HepG2 (cell line): Measurements from ENCODE around the gene POMT1. TPM values are rescaled to one million over a fixed set of nuclear protein-coding genes. Genes with fewer than 3 reads are reported as not detected.

Experiments used
- BRD4 ChIP-seq: sonication (generic); formaldehyde crosslinking; IDR thresholded peaks from 2 replicates; pipeline ENCODE4 v1.4.0; 2020; ENCODE audit warnings: missing genetic modification reagents
- MEIS1 ChIP-seq: sonication (generic); formaldehyde crosslinking; IDR thresholded peaks from 2 replicates; pipeline ENCODE4 v1.9.0; 2021; ENCODE audit warnings: mild to moderate bottlenecking, missing genetic modification reagents, moderate library complexity, borderline replicate concordance
- PHF20 ChIP-seq: sonication (generic); formaldehyde crosslinking; IDR thresholded peaks from 2 replicates; pipeline ENCODE4 v1.5.0; 2020; ENCODE audit warnings: mild to moderate bottlenecking, missing genetic modification reagents
- POGZ ChIP-seq: sonication (generic); formaldehyde crosslinking; IDR thresholded peaks from 2 replicates; pipeline ENCODE4 v1.4.0; 2020; ENCODE audit warnings: mild to moderate bottlenecking, missing genetic modification reagents
- SRY ChIP-seq: sonication (generic); formaldehyde crosslinking; IDR thresholded peaks from 2 replicates; pipeline ENCODE4 v1.8.0; 2022; ENCODE audit warnings: mild to moderate bottlenecking, missing genetic modification reagents
- ZFP41 ChIP-seq: sonication (generic); formaldehyde crosslinking; IDR thresholded peaks from 2 replicates; pipeline ENCODE4 v1.4.0; 2020; ENCODE audit warnings: mild to moderate bottlenecking, missing genetic modification reagents, borderline replicate concordance
- ZFY ChIP-seq: sonication (generic); formaldehyde crosslinking; IDR thresholded peaks from 2 replicates; pipeline ENCODE4 v1.4.0; 2020; ENCODE audit warnings: missing genetic modification reagents
- ZNF484 ChIP-seq: sonication (generic); formaldehyde crosslinking; IDR thresholded peaks from 2 replicates; pipeline ENCODE4 v1.5.1; 2020; ENCODE audit warnings: mild to moderate bottlenecking, low read depth, missing genetic modification reagents, borderline replicate concordance
- ZNF546 ChIP-seq: sonication (generic); formaldehyde crosslinking; conservative IDR thresholded peaks from 2 replicates; pipeline ENCODE4 v1.8.1; 2023; ENCODE audit warnings: mild to moderate bottlenecking, missing genetic modification reagents
- ZNF589 ChIP-seq: sonication (generic); formaldehyde crosslinking; conservative IDR thresholded peaks from 2 replicates; pipeline ENCODE4 v1.8.0; 2022; ENCODE audit warnings: mild to moderate bottlenecking, moderate library complexity, missing genetic modification reagents
- ZNF607 ChIP-seq: sonication (generic); formaldehyde crosslinking; IDR thresholded peaks from 2 replicates; pipeline ENCODE4 v1.5.1; 2020; ENCODE audit warnings: missing genetic modification reagents, mild to moderate bottlenecking, borderline replicate concordance
- ZNF644 ChIP-seq: IDR thresholded peaks from 2 replicates; pipeline ENCODE4 v1.6.1; 2016; ENCODE audit warnings: low read depth
- ZNF660 ChIP-seq: sonication (generic); formaldehyde crosslinking; IDR thresholded peaks from 2 replicates; pipeline ENCODE4 v1.5.1; 2020; ENCODE audit warnings: mild to moderate bottlenecking, low read depth, missing genetic modification reagents, borderline replicate concordance
- ZNF672 ChIP-seq: sonication (generic); formaldehyde crosslinking; IDR thresholded peaks from 2 replicates; pipeline ENCODE4 v1.8.1; 2022; ENCODE audit warnings: missing genetic modification reagents
- ZNF709 ChIP-seq: sonication (generic); formaldehyde crosslinking; IDR thresholded peaks from 2 replicates; pipeline ENCODE4 v1.5.0; 2020; ENCODE audit warnings: mild to moderate bottlenecking, missing genetic modification reagents
- ZSCAN9 ChIP-seq: IDR thresholded peaks from 2 replicates; pipeline ENCODE4 v1.6.1; 2016; ENCODE audit warnings: borderline replicate concordance
- polyA plus RNA-seq, 8 experiments: library from polyadenylated mRNA; depleted of rRNA in 3 of 8; stranded (reverse) in 7 of 8; unstranded in 1 of 8; fragments of >200 nt; fragmentation: Illumina TruSeq in 4 of 8; extraction: Trizol in 4 of 8; gene quantifications; 2 replicates each; pipeline versions ENCODE4 v1.2.1 to v1.2.3, GENCODE V29; 2011 to 2016; ENCODE audit warnings: low read depth in 4 of 8, missing spikeins in 1 of 8, mixed read lengths in 1 of 8; ENCODE audit not compliant: insufficient read depth in 1 of 8
- total RNA-seq, 5 experiments: library from RNA; depleted of rRNA; stranded (reverse); fragments of >200 nt; fragmentation: Illumina TruSeq; extraction: Trizol; gene quantifications; 2 replicates each; pipeline ENCODE4 v1.2.3, GENCODE V29; 2016; ENCODE audit warnings: low read depth in 1 of 5
- TF ChIP-seq, protein P1 (sequence below): sonication (generic); formaldehyde crosslinking; conservative IDR thresholded peaks from 2 replicates; pipeline ENCODE4 v1.4.0; 2020; ENCODE audit warnings: missing genetic modification reagents
- TF ChIP-seq, protein P2 (sequence below): sonication (generic); formaldehyde crosslinking; IDR thresholded peaks from 2 replicates; pipeline ENCODE4 v1.8.0; 2022; ENCODE audit warnings: mild to moderate bottlenecking, missing genetic modification reagents, moderate library complexity
- TF ChIP-seq, protein P3 (sequence below): sonication (generic); formaldehyde crosslinking; IDR thresholded peaks from 2 replicates; pipeline ENCODE4 v1.5.0; 2020; ENCODE audit warnings: mild to moderate bottlenecking, missing genetic modification reagents
- TF ChIP-seq, protein P4 (sequence below): sonication (generic); formaldehyde crosslinking; IDR thresholded peaks from 2 replicates; pipeline ENCODE4 v1.8.0; 2022; ENCODE audit warnings: missing genetic modification reagents, mild to moderate bottlenecking, inconsistent platforms, borderline replicate concordance
- TF ChIP-seq, protein P5 (sequence below): sonication (generic); formaldehyde crosslinking; IDR thresholded peaks from 2 replicates; pipeline ENCODE4 v1.4.0; 2020; ENCODE audit warnings: missing genetic modification reagents

Gene POMT1
- total and polyA plus RNA-seq, 2 of the 13 experiments (the other 11 are each of a cell fraction or from before 2014, with no cell fraction given) = 21.6 to 22.7 TPM

DNA sequence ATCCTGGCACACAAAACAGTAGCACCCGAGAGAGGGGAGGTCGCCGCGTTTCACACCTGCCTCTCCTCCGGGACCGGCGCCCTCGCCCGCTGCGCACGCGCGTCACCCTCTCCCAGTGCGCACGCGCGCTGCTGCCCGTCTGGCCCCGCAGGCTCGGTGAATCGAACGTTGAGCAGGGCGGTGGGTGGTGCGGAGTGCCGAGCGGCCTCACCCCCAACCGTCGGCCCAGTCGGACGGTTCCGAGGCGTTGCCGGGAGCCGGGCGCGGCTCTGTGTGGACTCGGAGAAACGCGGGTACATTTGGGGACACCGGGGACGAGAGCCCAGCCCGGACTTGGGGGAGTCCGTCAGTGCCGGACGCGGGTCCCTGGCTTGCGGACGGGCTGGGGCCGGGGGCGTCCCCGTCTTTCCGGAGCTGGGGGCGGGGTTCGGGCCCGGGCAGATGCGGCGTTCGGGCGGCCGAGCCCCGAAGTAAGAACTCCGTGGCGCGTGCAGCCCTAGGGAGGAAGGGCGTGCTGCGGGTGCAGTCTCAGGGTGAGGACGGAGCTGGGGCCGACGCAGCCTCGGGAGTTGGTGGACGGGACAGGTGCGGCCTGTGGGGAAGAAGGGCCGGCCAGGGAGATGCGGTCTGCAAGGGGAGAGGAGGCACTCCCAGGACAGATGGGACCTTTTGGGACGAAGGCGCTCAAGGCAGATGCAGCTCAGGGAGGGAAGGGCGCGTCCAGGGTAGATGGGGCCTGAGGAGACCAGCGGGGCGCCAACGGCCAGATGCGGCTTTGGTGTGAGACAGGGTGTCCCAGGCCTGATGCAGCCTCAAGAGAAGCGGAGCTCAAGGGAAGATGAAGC is at the start of gene POMT1 (continued):
- TF ChIP-seq, protein P1, sequence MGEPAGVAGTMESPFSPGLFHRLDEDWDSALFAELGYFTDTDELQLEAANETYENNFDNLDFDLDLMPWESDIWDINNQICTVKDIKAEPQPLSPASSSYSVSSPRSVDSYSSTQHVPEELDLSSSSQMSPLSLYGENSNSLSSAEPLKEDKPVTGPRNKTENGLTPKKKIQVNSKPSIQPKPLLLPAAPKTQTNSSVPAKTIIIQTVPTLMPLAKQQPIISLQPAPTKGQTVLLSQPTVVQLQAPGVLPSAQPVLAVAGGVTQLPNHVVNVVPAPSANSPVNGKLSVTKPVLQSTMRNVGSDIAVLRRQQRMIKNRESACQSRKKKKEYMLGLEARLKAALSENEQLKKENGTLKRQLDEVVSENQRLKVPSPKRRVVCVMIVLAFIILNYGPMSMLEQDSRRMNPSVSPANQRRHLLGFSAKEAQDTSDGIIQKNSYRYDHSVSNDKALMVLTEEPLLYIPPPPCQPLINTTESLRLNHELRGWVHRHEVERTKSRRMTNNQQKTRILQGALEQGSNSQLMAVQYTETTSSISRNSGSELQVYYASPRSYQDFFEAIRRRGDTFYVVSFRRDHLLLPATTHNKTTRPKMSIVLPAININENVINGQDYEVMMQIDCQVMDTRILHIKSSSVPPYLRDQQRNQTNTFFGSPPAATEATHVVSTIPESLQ (CRISPR knock-in tag) = 0 out of 2 replicates have a peak, but pooled peaks have one; percentile 32
- TF ChIP-seq BRD4 (CRISPR knock-in tag) = 0 out of 2 replicates have a peak, but pooled peaks have one; percentile 16
- TF ChIP-seq, protein P2, sequence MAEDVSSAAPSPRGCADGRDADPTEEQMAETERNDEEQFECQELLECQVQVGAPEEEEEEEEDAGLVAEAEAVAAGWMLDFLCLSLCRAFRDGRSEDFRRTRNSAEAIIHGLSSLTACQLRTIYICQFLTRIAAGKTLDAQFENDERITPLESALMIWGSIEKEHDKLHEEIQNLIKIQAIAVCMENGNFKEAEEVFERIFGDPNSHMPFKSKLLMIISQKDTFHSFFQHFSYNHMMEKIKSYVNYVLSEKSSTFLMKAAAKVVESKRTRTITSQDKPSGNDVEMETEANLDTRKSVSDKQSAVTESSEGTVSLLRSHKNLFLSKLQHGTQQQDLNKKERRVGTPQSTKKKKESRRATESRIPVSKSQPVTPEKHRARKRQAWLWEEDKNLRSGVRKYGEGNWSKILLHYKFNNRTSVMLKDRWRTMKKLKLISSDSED (CRISPR knock-in tag) = 0 out of 2 replicates have a peak, but pooled peaks have one; percentile 49
- TF ChIP-seq ZNF607 (CRISPR knock-in tag) = peak; percentile 79; the same call in 1 of the 2 replicates
- TF ChIP-seq SRY (CRISPR knock-in tag) = no peak
- no peak for TF ChIP-seq ZNF644 (CRISPR knock-in tag)
- TF ChIP-seq ZNF672 (CRISPR knock-in tag) = no peak; the same call in 1 of the 2 replicates
- TF ChIP-seq, protein P3, sequence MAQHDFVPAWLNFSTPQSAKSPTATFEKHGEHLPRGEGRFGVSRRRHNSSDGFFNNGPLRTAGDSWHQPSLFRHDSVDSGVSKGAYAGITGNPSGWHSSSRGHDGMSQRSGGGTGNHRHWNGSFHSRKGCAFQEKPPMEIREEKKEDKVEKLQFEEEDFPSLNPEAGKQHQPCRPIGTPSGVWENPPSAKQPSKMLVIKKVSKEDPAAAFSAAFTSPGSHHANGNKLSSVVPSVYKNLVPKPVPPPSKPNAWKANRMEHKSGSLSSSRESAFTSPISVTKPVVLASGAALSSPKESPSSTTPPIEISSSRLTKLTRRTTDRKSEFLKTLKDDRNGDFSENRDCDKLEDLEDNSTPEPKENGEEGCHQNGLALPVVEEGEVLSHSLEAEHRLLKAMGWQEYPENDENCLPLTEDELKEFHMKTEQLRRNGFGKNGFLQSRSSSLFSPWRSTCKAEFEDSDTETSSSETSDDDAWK (CRISPR knock-in tag) = no peak
- TF ChIP-seq ZNF484 (CRISPR knock-in tag) = no peak
- TF ChIP-seq MEIS1 (CRISPR knock-in tag) = 0 out of 2 replicates have a peak, but pooled peaks have one; percentile 22
- TF ChIP-seq, protein P4, sequence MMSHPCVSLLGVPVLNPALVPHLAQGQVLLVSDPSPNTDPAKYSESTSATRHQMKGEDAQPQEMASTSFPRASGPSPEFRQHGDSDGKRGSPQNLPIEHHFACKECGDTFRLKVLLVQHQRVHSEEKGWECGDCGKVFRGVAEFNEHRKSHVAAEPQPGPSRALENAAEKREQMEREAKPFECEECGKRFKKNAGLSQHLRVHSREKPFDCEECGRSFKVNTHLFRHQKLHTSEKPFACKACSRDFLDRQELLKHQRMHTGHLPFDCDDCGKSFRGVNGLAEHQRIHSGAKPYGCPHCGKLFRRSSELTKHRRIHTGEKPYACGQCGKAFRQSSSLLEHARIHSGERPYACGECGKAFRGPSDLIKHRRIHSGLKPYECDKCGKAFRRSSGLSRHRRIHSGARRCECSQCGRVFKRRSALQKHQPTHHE (CRISPR knock-in tag) = peak; percentile 57
- TF ChIP-seq ZNF709 = peak; percentile 88; the same call in 1 of the 2 replicates
- no peak; the same call in 1 of the 2 replicates for TF ChIP-seq ZNF589 (CRISPR knock-in tag)
- peak; percentile 93 for TF ChIP-seq ZFY (CRISPR knock-in tag)
- TF ChIP-seq POGZ (CRISPR knock-in tag) = peak; percentile 39; the same call in 1 of the 2 replicates
- TF ChIP-seq PHF20 (CRISPR knock-in tag) = peak; percentile 78
- no peak for TF ChIP-seq ZNF660 (CRISPR knock-in tag)
- peak; percentile 66; the same call in 1 of the 2 replicates for TF ChIP-seq ZFP41 (CRISPR knock-in tag)
- TF ChIP-seq, protein P5, sequence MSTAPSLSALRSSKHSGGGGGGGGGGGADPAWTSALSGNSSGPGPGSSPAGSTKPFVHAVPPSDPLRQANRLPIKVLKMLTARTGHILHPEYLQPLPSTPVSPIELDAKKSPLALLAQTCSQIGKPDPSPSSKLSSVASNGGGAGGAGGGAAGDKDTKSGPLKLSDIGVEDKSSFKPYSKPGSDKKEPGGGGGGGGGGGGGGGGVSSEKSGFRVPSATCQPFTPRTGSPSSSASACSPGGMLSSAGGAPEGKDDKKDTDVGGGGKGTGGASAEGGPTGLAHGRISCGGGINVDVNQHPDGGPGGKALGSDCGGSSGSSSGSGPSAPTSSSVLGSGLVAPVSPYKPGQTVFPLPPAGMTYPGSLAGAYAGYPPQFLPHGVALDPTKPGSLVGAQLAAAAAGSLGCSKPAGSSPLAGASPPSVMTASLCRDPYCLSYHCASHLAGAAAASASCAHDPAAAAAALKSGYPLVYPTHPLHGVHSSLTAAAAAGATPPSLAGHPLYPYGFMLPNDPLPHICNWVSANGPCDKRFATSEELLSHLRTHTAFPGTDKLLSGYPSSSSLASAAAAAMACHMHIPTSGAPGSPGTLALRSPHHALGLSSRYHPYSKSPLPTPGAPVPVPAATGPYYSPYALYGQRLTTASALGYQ (CRISPR knock-in tag) = no peak
- TF ChIP-seq ZNF546 (CRISPR knock-in tag) = peak; percentile 92
- TF ChIP-seq ZSCAN9 (CRISPR knock-in tag) = peak; percentile 60; the same call in 1 of the 2 replicates
